Raji (cell line): ENCODE results near the gene FAF2.

Experiments used
- POLR2A ChIP-seq: IDR thresholded peaks from 2 replicates; pipeline ENCODE4 v1.6.1; 2011; ENCODE audit warnings: low read depth, low read length, control low read depth; ENCODE audit not compliant: insufficient read depth

Gene FAF2

DNA sequence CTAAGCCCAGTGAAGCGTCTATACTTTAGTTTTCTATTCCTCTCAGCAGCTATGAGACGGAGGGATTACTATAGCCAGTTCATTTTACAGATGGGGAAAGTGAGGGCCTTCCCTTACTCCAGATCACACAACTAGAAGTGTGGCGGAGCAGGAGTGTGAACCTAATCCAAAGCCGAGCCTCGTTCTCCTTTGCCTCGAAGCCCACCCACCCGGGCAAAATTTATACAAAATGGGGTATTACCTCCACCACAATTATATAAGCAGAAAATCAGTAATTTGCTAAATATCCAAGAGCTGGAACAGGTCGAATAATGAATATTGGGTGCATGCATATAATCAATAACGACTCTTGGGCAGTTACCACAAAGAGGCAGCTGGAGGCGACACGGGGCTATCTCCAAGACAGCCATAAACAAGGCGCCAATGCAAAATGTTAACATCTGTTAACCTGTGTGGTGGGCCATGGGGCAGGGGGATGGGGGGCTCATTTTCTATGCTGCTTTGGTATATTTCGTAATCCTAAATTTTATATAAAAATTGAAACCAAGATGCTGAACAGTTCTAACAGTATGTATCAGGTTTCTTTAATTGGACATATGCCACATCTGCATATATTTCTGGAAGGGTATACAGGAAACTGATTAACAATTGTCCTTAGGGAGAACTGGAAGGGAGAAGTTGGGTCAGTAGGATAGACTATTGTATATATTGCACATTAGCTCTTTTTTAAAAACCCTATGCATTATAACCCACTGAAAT is 90.2 kb downstream of the FAF2 start:
- TF ChIP-seq POLR2A: no peak

DNA sequence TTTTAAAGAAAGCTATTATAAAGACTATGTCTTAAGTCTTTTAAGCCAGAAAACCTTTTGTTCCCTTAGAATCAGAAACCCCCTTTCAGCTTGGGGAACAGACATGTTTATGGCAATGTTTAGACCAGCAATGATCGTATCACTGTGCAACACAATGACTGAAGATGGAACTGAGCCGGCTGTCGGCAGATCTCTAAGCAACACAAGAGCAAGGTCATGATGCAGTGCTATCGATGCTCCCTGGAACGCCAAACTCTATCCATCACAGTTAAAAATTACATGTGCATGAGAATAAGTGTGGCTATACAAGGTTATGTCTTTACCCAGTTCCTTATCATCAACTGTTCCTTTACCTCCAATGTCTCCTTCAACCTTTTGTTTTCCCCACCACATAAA is 90.8 kb downstream of the FAF2 start:
- TF ChIP-seq POLR2A: no peak

DNA sequence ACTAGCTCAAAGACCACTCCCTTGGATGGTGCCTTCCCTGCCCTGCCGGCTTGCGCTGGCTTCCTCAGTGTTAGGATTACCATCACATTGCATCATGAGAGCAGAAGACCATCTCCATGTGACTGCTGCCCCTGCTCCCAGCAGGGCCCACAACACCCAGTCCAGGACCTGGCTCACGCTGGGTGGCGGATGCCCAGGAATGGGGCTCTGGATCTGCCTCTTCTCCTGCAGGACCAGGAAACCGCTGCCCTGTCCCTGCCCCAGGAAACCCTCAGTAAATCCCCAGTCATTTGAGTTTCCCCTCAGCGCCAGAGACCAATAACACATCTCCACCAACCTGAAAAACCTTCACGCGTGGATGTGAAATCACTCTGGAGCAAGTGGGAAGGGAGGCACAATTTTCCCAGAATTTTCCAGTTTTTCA is 92.3 kb downstream of the FAF2 start:
- TF ChIP-seq POLR2A: 0 out of 2 replicates have a peak, but pooled peaks have one; percentile 0

DNA sequence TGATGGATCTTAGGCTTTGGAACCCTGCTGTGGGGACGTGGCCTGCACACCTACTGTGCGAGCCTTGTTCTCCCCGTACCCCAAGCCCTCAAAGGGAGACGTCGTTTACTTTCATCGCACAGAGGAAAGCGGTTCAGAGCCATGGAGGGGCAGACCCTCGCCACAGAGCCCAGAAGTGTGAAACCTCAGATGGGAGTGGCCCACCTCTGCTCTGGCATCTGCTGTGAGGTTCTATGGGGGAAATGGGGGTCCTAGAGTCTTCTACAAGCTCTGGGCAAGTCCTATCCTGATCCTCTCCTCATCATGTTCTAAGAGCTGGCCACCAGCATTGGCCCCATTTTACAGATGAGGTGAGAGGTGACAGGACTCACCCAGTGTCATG is 92.8 kb downstream of the FAF2 start:
- no peak for TF ChIP-seq POLR2A

DNA sequence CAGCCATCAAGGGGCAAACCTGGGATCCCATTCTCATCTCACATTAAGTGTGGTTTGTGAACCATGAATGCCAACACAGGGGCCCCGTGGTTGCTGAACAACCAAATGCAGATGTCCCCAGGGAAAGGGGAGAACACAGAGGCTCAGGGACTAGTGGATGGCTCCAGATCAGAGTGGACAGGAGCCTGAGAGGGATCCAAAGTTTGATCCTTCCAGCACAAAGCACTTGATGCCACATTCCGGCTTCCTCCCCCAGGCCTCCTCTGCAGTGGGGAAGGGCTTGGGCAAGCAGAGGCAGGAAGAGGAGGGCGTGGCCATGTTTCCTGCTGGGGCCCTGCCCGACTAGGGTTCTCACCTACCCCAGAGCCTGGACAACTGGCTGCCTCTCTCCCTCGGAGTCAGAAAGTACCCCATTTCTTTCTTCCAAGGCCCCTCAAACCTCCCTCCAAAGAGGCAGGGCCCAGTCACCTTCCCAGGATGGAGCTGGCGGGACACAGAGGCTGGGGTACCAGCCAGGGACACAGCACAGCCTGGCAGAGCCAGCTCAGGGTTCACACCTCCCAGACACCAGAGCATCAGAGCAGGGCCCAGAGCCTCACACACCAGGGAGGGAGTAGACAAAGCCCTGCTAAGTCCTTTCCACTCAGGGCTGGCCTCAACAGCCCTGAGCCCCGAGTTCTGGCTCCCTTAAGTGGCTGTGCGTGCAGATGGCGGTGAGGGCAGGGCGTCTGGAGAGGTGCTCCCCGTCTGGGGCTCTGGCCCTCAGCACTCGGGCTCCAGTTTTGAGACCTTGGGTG is 93.4 kb downstream of the FAF2 start:
- peak; percentile 38; the same call in 1 of the 2 replicates for TF ChIP-seq POLR2A

DNA sequence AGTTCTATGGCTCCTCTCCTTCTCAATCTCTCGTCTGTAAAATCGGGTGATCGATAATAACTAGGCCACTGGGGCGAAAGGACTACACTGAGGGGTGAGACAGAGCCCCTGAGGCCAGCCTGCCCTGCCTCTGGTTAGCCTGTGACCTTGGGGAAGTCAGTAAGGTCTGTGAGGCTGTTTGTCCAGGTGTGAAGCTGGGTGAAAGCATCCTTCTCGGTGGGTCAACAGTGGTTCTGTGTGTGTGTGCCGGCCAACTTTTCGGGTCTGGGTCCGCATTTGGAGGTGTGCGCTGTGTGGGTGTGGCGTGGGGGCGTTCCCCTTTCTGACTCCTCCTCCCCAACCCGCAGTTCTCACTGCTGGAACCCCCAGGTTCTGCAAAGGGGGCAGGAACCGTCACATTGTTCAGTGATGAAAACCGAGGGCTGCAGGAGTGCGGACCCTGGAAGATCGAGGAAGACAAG is 94.0 kb downstream of the FAF2 start:
- peak; percentile 81 for TF ChIP-seq POLR2A

DNA sequence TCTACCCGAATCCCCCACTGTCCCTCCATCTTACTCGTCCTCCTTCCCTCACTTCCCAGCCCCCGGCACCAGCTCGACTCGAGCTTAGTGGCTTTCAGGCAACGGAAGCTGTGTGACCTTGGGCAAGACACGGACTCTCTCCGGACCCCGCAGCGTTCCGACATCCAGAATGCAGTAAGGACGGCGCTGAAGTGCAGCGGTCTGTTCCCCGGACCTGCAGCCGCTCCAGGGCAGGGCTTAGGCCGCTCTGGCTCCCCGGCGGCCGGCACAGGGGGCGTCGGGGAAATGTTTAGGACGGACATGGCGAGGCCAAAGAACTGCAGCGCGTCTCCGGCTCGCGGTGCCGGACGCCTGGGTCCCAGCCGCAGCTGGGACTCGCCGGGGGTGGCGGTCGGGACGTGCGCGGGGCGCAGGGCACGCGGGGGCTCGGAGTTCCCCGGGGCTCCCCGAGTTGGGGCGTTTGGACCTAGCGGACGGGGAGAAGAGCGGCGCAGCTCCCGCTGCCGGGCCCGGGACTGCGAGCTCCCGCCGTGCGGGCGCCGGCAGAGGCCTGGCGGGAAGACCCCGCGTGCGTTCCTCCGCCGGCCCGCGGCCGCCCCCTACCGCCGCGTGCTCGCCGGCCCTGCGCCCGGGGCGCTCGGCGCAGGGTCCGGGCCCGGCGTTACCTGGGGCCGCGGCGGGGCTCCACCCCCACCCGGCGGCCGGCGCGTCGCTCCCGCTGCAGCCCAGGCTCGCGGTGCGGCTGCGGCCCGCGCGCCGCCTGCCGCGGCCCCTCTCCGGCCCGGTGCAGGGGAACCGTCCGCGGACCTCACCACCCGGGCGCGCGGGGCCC is 94.6 kb downstream of the FAF2 start:
- no peak for TF ChIP-seq POLR2A

DNA sequence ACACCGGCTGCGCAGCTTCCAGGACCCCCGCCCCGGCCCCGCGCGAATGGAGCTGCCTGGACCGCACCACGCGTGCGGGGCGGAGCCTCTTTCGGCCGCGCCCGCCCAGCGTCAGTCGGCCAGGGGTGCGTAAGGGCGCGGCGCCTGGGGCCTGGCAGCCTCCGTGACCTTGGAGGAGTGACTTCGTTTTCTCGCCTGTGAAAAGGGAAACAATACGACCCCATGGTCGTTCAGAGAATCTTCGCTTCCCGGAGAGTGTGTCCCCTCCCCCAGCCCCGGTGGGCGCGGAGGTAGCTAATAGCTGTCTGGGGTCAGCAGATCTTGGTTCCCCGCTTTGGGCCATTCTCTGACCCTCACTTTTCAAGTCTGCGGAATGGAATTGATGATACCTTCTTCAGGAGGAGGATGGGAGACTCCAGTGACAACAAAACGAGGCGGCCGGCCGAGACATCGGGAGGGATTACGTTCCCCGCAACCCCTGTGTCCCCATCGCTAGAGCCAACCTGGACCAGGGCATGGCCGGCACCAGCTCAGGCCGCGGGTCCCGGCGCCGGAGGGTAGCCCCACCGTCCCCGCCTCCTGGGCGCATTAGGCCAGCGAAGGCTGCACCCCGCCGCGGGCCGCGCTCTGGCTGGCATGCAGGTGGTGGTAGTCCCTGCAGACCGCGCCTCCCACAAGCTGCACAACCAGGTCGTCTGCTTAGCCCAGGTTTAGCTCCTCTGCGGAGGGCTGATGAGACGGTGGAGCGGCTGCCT is 95.4 kb downstream of the FAF2 start:
- peak; percentile 79 for TF ChIP-seq POLR2A

DNA sequence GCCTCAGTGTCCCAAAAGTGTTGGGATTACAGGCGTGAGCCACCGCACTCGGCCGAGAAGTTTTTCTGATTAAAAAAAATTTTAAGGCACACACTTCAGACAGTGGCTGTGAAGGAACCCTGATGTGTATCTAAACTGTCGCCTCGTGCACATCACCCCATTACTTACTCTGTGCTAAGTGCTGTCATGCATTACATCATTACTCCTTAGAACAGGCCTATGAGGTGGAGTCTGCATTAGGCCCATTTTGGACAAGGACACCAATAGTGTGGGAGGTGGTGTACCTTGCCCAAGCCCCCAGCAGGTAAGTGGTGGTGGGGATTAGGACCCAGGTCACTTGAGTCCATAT is 97.2 kb downstream of the FAF2 start:
- no peak for TF ChIP-seq POLR2A

DNA sequence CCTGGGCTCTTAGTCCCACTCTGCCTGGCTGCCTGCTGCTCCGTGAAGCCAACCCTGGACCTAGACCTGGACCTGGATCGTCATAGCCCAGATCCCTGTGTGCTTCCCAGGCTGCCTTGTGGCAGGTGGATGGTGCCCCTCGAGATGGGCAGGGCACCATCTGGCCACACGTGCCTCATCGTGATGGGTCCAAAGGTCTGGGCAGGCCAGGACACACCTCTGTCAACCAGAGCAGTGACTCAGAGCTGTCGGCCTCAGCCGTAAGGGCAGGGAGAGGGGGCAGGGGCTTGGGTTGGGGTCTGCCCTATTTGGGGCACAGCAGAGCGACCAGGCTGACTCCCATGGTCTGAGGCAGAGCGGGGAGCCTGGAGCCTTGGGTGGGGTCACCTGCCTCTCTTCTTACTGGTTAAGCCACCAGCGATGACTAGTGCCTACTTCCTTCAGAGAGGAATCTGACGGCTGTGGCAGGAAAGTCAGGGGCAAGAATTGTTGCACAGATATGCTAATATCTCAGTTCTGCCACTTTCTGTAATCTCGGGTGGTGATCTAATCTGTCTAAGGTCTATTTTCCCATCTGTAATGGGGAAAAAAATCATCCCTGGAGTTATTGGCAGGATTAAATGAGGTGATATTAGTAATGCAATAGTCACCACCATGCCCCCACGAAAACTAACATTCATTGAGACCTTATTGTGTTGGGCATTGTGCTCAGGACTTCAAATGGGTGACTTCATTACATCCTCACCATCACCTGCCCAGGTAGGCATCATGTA is 97.7 kb downstream of the FAF2 start:
- TF ChIP-seq POLR2A: no peak

DNA sequence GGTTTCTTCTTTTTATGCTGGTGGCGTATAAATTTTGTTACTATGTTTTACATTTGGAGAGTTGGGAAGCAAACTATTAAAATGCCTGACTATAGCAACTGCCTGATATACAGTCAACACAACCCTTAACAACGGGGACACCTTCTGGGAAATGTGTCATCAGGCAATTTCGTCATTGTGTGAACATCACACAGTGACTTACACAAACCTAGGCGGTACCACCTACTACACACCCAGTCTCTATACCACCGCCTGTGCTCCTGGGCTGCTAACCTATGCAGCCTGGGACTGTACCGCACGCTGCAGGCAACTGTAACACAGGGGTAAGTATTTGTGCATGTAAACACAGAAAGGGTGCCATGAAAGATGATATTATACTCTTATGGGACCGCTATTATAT is 99.6 kb downstream of the FAF2 start:
- 0 out of 2 replicates have a peak, but pooled peaks have one; percentile 7 for TF ChIP-seq POLR2A

DNA sequence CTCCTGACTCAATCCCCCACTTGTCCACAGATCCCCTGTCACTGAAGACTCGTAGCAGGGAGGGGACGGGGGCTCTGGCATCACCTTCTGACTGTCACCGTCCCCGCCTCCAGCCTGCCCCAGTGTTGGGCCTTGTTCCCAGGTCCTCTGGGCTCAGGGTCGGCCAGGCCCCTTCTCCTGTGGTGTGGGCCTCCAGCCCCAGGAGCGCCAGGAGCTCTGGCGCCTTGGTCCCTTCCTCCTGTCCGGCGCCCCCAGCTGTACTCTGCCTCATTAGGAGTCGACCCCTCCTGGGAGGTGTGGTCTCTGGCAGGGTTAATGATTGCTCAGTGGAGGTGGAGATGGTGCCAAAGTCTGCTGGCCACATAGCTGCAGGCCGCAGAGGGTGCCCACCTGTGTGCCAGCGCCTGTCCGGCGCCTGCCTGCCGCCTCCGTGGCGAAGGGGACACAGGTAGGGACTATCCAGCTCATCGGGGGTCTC is 100.8 kb downstream of the FAF2 start, which contains the start of gene CDHR2:
CDHR2 (plus strand) TSS at position 376 of the 478 bp plus-strand sequence. CDS start 16,011 bp downstream, outside the sequence.
- no peak for TF ChIP-seq POLR2A

DNA sequence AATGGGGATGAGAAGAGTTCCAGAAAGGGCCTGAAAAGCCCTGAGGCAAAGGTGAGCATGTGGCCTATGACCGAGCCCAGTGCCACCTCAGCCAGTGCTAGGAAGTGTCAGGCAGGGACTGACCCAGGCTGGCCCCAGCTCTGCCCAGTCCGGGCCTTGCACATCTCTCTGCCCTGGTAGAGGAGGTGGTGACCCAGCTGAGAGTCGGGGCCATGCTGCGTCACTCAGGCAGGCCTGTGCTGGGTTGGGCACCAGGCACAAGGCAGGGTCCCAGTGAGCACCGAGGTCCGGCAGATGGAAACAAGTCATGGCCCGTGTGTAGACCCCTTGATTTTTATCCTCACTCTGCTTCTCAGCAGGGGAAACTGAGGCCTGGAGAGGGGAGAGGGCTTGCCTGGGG is 101.7 kb downstream of the FAF2 start:
- no peak for TF ChIP-seq POLR2A

DNA sequence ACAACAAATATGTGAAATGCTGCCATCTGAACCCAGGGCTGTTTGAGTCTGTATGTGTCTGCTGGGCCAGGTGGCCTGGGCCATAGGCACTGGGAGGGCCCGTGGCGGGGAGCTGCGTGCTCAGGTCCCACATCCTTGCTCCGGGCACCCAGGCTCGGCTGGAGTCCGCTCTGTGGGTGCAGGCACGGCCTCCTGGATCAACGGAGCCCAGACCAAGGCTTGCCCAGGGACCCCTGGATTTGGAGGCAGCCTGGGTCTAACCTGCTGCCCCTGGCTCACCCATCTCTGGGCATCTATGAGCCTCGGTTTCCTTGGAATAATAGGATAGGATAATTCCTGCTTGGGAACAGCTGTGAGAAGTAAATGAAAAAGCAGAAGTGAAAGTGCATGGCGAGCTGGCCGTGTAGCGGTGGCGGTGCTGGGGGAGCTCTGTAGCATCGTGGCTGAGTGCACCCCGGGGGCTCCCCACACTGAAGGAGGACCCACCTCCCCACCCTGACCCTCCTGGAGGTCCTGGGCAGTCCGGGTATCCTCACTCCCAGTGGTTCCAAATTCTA is 102.2 kb downstream of the FAF2 start:
- TF ChIP-seq POLR2A: no peak

DNA sequence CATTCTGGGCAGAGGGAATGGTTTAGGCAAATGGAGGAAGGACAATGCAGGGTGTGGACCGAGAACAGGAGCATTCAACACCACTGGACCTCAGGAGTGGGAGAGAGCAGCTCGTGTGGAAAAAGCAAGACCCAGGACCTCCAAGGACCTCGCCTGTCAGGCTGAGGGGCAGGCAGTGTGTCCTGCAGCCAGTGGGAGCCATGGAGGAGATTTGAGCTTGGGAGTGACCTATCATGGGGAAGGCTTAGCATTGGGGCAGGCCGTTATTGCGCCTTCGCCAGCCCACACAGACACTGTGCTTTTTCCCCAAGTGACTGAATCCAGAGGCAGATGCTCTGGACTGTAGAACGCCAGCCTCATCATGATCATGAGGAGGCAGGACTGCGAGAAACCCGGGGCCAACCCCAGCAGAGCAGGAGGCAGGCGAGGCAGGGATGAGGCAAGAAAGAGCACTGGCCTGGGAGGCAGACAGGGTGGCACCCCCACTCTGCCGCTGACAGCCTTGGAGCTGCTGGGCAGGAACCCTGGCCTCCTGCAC is 104.2 kb downstream of the FAF2 start:
- no peak for TF ChIP-seq POLR2A
